GM10266 (cell line): ENCODE results near the gene CDSN.

Experiments
- DNase-seq: peaks from one replicate; pipeline ENCODE4 v3.0.0; 2012; ENCODE audit errors: extremely low spot score
- CTCF ChIP-seq: IDR thresholded peaks from 2 replicates; pipeline ENCODE4 v1.5.1; 2012; ENCODE audit warnings: mild to moderate bottlenecking, low read depth; ENCODE audit not compliant: control insufficient read depth, insufficient read depth; ENCODE audit errors: missing control alignments

Gene CDSN

GRCh38 chr6:31098449-31098938, 21.8 kb downstream of the CDSN start:
- no peak for TF ChIP-seq CTCF

GRCh38 chr6:31096656-31097055, 23.6 kb downstream of the CDSN start:
- DNase-seq = no peak
- no peak for TF ChIP-seq CTCF

More at GRCh38 chr6:31098449-31098938, 21.8 kb downstream of the CDSN start:
- DNase-seq = no peak

DNA sequence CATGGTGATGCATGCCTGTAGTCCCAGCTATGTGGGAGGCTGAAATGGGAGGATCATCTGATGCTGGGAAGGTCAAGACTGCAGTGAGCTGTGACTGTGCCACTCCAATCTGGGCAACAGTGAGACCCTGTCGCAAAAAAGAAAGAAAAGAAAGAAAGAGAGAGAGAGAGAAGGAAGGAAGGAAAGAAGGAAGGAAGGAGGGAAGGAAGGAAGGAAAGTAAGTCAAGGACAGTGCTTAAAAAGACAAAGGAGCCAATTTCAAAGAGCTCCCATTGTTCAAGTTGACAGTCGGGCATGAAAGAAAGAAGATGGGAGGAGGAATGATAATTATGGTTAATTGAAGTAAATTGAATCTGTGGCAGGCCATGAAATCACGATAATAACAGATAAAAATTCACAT, 24.0 kb downstream of the CDSN start:
- no peak for DNase-seq
- no peak for TF ChIP-seq CTCF

DNA sequence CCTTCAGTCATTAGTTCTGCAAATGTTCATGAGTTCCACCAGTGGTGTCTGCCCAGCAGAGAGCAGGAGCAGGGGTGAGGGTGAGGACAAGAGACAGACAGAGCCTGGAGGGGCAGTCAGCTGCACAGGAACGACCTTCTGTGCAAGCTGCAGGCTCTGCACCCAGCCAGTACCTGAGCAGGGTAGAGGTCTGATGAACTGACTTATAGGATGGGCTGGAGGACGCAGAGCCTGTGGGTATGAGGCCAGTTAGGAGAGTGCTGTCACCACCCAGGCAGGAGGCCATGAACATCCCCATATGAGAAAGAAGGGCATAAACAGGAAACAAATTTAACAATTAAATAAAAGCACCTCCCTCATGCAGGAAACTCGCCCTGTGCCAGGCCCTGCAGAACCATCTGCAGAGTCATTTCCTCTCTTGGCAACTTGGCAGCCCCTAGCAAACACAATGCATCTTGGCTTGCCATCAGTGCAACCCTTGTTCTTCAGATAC, 25.8 kb downstream of the CDSN start:
- no peak for TF ChIP-seq CTCF
- no peak for DNase-seq

GRCh38 chr6:31092769-31093505, 27.3 kb downstream of the CDSN start:
- DNase-seq = no peak

DNA sequence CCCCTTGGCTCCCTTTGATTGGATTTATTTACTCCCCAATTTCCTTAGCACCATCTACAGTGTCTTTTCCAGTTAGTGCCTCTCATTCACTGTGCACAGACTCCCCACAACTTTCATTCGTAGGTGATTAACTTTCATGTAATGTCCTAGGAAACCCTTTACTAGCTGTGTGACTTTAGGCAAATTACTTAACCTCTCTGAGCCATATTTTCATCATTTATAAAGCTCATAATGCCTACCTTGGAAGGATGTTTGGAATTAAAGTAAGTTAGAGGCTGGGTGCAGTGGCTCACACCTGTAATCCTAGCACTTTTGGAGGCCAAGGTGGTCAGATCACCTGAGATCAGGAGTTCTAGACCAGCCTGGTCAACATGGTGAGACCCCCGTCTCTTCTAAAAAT, 28.0 kb downstream of the CDSN start:
- TF ChIP-seq CTCF = no peak

More at GRCh38 chr6:31092769-31093505, 27.3 kb downstream of the CDSN start:
- no peak for TF ChIP-seq CTCF

DNA sequence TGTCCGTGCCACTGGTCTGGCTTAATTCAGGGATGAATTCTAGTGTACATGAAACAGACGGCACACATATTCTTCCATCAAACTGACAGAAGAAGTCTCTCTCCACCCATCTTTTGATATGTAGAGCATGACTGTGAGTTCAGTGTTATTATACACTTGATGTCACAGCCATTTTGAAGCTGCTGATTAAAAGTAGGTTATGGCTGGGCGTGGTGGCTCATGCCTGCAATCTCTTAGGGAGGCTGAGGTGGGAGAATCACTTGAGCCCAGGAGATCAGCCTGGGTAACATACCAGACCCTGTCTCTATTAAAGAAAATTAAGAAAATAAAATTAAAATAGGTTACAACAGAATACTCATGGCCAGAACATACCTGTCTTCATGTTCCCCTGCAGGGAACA, 28.6 kb downstream of the CDSN start:
- no peak for TF ChIP-seq CTCF
- DNase-seq = no peak

More for the DNA sequence above, 28.0 kb downstream of the CDSN start:
- DNase-seq = no peak
